ENCODE results near the gene CATSPERD.

GRCh38 chr19:5824751-5825150 lies 104.3 kb downstream of the CATSPERD start:
- no peak for TF ChIP-seq EZH2 (IDR thresholded peaks at IDR 0.05; ENCODE audit: low read length)
- TF ChIP-seq CTCF (optimal IDR thresholded peaks at IDR 0.05 in 1 of 3, IDR thresholded peaks at IDR 0.05 in 1 of 3, conservative IDR thresholded peaks at IDR 0.05 in 1 of 3; ENCODE audit: extremely low read depth in 1 of 3, insufficient read depth in 2 of 3, low read length in 3 of 3), result no peak
